Ectodermal cell (in vitro differentiated cells): ENCODE measurements around the gene HAS3.
"Not testable (repeated sequence)": the region's sequence is repeated elsewhere in the genome, so short reads cannot be mapped to it uniquely, and the experiment has no call there.

ENCODE experiments used
- H3K27ac ChIP-seq: 2 replicates; pipeline ENCODE4 v1.7.0; 2013; ENCODE audit warnings: mild to moderate bottlenecking, low read depth, low read length; ENCODE audit not compliant: insufficient read depth, poor library complexity, severe bottlenecking
- H3K27me3 ChIP-seq: 2 replicates; pipeline ENCODE4 v1.7.0; 2013; ENCODE audit warnings: mild to moderate bottlenecking, low read length; ENCODE audit not compliant: insufficient read depth, control insufficient read depth, poor library complexity, severe bottlenecking
- H3K36me3 ChIP-seq: one replicate; pipeline ENCODE4 v1.7.0; 2013; ENCODE audit warnings: low read length; ENCODE audit not compliant: control insufficient read depth, insufficient read depth
- H3K4me1 ChIP-seq: one replicate; pipeline ENCODE4 v1.7.0; 2013; ENCODE audit warnings: low read length; ENCODE audit not compliant: control insufficient read depth, insufficient read depth
- H3K4me3 ChIP-seq: 2 replicates; pipeline ENCODE4 v1.7.0; 2013; ENCODE audit warnings: low read depth, low read length, control low read depth; ENCODE audit not compliant: insufficient read depth
- H3K9me3 ChIP-seq: 2 replicates; pipeline ENCODE4 v1.7.0; 2013; ENCODE audit warnings: mild to moderate bottlenecking, low read length, moderate library complexity; ENCODE audit not compliant: control insufficient read depth
- WGBS, 2 experiments: methylation state at CpG; one replicate each; pipeline ENCODE4 v1.1.7; 2013; ENCODE audit warnings: missing lambda C conversion rate in 2 of 2; 5-methylcytosine and 5-hydroxymethylcytosine counted together

HAS3 gene

DNA sequence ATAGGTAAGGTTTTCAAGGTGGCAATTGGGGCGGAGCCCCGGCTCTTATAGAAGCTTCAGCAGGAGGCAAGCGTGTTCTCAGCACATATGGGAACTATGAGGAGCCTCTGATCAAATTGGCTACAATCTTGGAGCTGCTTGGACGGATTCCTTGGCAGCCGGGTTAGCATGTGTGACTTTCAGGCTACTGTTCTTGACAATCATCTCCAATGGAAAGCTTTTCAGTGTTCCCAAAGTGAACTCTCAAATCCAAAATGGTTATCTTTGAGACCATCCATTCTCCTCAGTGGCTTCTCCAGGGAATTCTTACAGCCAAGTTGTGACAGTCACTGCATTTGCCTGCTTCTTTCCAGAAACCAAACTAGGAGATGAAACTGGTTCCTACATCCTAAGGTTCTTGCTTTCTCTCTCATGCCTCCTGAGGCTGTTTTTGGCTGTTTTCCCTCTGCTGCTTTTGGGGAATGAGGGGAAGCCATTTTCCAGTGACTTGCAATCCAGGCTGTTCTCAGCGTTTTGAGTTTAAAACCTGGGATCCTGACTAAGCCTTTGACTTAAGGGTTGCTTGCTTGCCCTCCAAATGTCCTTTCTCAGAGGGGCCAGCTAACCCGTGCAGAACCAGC is 10.9 kb downstream of the HAS3 start:
- peaks cover 58% of the 10 kb centered on the region for H3K36me3 ChIP-seq
- H3K4me3 ChIP-seq, result no peak overlapping the region
- no peak overlapping the region for H3K27ac ChIP-seq
- H3K27me3 ChIP-seq, result no peaks in the 10 kb centered on the region
- H3K9me3 ChIP-seq, result no peaks in the 10 kb centered on the region
- H3K4me1 ChIP-seq, result no peaks in the 10 kb centered on the region
- WGBS, 2 experiments, result 95% methylated on average over 7 of the region's 7 CpGs

DNA sequence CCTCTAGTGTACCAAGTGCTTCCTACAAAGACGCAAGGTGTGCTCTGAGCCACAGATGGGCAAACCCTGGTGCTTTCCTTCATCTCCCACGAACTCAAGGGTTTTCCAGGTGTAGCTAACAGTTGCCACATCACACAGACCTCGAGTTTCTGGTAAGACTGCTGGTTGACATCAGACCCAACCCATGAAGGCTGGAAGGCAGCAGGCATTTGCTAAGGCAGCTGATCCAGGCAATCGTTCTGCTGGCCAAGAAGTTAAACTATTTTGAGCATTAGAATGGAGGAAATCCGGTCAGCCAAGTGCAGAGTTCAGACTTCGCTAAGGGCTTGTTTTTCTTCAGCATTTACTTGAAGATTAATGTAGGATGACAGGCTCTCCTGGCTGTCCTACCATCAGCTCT is 11.5 kb downstream of the HAS3 start:
- 92% methylated on average over 6 of the region's 6 CpGs for WGBS, 2 experiments
- Histone ChIP-seq H3K27ac (no peak overlapping the region), H3K4me1 (no peaks in the 10 kb centered on the region), H3K4me3 (no peak overlapping the region), H3K36me3 (peaks cover 58% of the 10 kb centered on the region), H3K9me3 (no peaks in the 10 kb centered on the region), H3K27me3 (no peaks in the 10 kb centered on the region)

DNA sequence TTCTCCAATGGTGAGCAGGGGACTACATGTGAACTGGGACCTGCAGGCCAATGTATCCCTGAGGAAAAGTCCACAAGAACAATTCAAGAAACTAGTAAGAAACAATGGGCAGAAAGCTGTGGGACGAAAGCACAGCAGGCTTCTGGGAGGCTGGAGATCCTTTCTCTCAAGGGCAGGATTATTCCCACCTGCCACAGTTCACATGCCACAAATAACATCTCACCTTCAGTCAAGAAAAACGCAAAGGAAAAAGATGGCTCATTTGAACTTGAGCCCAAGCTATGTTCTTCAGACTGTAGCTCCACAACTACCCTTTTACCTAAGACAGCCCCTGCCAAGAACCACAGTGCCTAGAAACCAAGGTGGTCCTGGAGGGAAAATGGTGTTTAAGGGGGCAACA is 13.0 kb downstream of the HAS3 start:
- Histone ChIP-seq H3K36me3 (peaks cover 58% of the 10 kb centered on the region), H3K27ac (no peak overlapping the region), H3K9me3 (no peaks in the 10 kb centered on the region), H3K27me3 (no peaks in the 10 kb centered on the region), H3K4me1 (no peaks in the 10 kb centered on the region), H3K4me3 (no peak overlapping the region)
- 94% methylated on average over 2 of the region's 2 CpGs for WGBS, 2 experiments

DNA sequence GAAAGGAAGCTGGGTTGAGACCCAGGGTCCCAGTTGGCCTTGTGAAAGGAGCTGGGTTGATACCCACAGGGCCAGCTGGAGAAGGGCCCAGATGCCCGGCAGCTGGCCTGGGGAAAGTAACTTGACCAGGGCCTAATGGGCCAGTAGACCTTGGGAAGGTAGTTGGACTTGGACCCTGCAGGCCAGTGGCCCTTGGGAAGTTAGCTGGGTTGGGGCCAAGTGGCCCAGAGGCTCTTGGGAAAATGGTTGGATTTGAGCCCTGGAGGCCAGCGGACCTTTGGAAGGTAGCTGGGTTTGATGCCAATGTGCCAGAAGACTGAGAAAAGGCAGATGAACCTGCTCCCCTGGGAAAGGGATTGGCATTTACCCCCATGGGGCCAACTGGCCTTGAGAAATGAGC is 13.5 kb downstream of the HAS3 start:
- 96 to 97% methylated on average over 2 of the region's 2 CpGs for WGBS, 2 experiments
- no peaks in the 10 kb centered on the region for H3K27me3 ChIP-seq
- H3K27ac ChIP-seq, result no peak overlapping the region
- H3K4me3 ChIP-seq, result no peak overlapping the region
- no peaks in the 10 kb centered on the region for H3K9me3 ChIP-seq
- no peaks in the 10 kb centered on the region for H3K4me1 ChIP-seq
- peaks cover 58% of the 10 kb centered on the region for H3K36me3 ChIP-seq

DNA sequence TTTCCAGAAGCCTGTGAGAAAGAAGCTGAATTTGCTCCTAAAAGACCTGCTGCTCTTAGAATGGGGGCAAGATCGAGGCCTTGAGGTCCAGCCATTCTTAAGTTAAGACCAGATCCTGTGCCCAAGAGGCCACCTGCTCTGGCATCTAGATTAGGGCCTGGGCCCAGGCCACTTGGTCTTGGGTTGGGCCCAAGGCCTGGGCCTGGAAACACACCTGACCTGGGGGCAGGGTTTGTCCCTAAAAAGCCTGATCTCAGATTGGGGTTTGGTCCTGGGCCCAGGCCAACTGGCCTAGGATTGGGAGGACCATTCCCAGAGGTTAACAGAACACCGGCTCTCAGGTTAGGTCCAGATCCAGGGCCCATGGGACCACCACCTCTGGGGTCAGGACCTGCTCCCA is 14.1 kb downstream of the HAS3 start:
- whole genome bisulfite sequencing, 2 experiments, result 95 to 97% methylated on average over 2 of the region's 2 CpGs
- Histone ChIP-seq H3K36me3 (peaks cover 54% of the 10 kb centered on the region), H3K9me3 (no peaks in the 10 kb centered on the region), H3K4me3 (no peak overlapping the region), H3K4me1 (no peaks in the 10 kb centered on the region), H3K27me3 (no peaks in the 10 kb centered on the region), H3K27ac (no peak overlapping the region)

DNA sequence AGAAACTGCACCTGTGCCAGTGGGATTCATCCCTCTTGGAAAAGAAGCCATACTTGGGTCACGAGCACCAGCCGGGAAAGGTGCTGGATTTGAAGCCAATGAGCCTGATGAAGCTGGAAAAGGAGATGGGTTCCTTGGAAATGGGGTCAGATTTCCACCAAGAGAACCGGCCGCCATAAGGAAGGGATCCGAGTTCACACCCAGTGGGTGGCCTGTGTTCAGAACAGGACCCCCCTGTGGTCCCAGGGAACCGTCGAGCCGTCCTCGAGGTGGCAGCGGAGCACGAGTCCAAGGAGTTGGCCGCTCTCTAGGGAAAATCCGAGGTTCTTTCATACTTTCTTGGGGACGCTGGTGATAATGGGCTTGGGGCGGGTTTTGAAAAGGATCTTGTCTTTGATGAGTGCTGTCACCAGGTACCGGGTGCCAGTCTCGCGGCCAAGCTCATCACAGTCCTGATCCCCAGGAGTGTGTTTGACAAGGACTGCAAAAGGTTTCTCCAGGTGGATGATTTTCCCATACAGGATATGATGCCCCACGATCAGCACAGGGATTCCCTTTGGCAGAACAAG is 14.7 kb downstream of the HAS3 start:
- no peak overlapping the region for H3K4me3 ChIP-seq
- H3K9me3 ChIP-seq, result no peaks in the 10 kb centered on the region
- H3K27me3 ChIP-seq, result no peaks in the 10 kb centered on the region
- H3K4me1 ChIP-seq, result no peaks in the 10 kb centered on the region
- H3K36me3 ChIP-seq, result peaks cover 50% of the 10 kb centered on the region
- WGBS, 2 experiments, result 95 to 96% methylated on average over 19 of the region's 19 CpGs
- H3K27ac ChIP-seq, result no peak overlapping the region

DNA sequence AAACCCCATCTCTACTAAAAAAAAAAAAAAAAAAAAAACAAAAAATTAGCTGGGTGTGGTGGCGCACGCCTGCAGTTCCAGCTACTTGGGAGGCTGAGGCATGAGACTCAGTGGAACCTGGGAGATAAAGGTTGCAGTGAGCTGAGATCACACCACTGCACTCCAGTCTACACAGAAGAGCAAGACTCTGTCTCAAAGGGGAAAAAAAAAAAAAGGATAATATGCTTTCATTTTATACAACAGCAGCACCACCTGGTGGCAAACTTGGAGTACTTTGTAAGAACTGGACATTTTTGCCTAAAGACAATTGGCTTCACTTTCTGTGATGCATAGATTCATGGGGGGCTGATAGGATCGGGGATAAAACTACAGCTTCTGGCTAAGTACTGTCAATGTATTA is 18.5 kb downstream of the HAS3 start:
- H3K9me3 ChIP-seq, result no peaks in the 10 kb centered on the region
- 92 to 95% methylated on average over 3 of the region's 3 CpGs for WGBS, 2 experiments
- no peaks in the 10 kb centered on the region for H3K27me3 ChIP-seq
- peaks cover 25% of the 10 kb centered on the region for H3K36me3 ChIP-seq
- no peak overlapping the region for H3K4me3 ChIP-seq
- no peaks in the 10 kb centered on the region for H3K4me1 ChIP-seq
- no peak overlapping the region for H3K27ac ChIP-seq

DNA sequence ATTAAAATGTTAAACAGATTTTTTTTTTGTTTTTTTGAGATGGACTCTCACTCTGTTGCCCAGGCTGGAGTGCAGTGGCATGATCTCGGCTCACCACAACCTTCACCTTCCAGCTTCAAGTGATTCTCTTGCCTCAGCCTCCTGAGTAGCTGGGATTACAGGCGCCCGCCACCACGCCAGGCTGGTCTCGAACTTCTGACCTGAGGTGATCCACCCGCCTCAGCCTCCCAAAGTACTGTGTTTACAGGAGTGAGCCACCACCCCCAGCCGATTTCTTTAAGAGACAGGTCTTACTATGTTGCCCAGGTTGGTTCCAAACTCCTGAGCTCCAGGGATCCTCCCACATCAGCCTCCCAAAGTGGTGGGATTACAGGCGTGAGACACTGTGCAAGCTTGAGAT is 19.0 kb downstream of the HAS3 start:
- not testable (repeated sequence) for H3K27me3 ChIP-seq, H3K27ac ChIP-seq, H3K4me3 ChIP-seq, H3K4me1 ChIP-seq, H3K9me3 ChIP-seq
- H3K36me3 ChIP-seq, result peaks cover 20% of the 10 kb centered on the region
- WGBS, 2 experiments, result 90 to 95% methylated on average over 8 of the region's 8 CpGs

DNA sequence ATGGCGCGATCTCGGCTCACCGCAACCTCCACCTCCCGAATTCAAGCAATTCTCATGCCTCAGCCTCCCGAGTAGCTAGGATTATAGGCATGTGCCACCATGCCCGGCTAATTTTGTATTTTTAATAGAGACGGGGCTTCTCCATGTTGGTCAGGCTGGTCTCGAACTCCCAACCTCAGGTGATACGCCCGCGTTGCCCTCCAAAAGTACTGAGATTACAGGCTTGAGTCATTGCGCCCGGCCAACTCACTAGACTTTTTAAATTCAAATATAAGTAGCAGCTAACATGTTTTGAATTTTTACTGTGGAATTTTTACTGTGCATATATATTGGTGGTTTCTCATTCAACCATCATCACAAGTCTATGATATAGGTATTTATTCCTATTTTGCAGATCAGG is 19.5 kb downstream of the HAS3 start:
- H3K4me3 ChIP-seq, H3K27me3 ChIP-seq, H3K9me3 ChIP-seq, H3K4me1 ChIP-seq, H3K27ac ChIP-seq: not testable (repeated sequence)
- WGBS, 2 experiments, result 89 to 95% methylated on average over 12 to 14 of the region's 14 CpGs
- H3K36me3 ChIP-seq, result peaks cover 15% of the 10 kb centered on the region

DNA sequence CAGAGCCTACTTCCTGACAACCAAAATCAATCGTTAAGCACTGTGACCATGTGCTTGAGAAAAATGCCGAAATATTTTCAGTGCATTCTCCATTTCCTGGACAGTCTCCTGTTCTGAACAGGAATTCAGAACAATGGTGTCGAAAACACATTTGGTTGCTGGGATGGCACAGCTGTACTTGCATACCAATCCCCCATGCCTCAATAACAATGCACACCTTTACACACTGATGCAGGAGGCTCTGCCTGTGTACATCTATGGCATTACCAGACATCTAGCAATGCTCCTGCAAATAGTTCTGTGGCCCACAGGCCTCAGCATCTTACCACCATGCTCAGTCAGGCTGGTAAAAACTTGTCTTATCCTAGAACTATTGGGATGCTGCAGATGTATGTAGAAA is 20.8 kb downstream of the HAS3 start:
- whole genome bisulfite sequencing, 2 experiments, result 94 to 97% methylated on average over 3 of the region's 3 CpGs
- peaks cover 2% of the 10 kb centered on the region for H3K36me3 ChIP-seq
- peaks cover 6% of the 10 kb centered on the region for H3K4me1 ChIP-seq
- H3K27ac ChIP-seq, result no peak overlapping the region
- H3K27me3 ChIP-seq, result no peaks in the 10 kb centered on the region
- H3K4me3 ChIP-seq, result no peak overlapping the region
- H3K9me3 ChIP-seq, result no peaks in the 10 kb centered on the region

DNA sequence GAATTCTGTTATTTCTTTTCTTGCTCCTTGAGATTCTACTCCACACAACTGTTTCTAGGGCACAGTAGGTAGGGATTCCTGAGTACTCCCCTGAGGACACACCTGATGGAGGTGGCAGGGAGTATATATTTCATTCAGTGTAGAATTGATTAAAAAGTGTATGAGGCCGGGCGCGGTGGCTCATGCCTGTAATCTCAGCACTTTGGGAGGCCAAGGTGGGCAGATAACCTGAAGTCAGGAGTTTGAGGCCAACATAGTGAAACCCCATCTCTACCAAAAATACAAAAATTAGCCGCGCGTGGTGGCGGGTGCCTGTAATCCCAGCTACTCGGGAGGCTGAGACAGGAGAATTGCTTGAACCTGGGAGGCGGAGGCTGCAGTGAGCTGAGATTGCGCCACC is 21.3 kb downstream of the HAS3 start:
- H3K27ac ChIP-seq, H3K4me3 ChIP-seq, H3K9me3 ChIP-seq, H3K4me1 ChIP-seq, H3K27me3 ChIP-seq, H3K36me3 ChIP-seq: not testable (repeated sequence)
- WGBS, 2 experiments, result 92 to 95% methylated on average over 10 of the region's 10 CpGs
